ENCODE results near the gene ARID4B.
"Not testable (repeated sequence)": the region's sequence is repeated elsewhere in the genome, so short reads cannot be mapped to it uniquely, and the experiment has no call there.

ARID4B gene

DNA sequence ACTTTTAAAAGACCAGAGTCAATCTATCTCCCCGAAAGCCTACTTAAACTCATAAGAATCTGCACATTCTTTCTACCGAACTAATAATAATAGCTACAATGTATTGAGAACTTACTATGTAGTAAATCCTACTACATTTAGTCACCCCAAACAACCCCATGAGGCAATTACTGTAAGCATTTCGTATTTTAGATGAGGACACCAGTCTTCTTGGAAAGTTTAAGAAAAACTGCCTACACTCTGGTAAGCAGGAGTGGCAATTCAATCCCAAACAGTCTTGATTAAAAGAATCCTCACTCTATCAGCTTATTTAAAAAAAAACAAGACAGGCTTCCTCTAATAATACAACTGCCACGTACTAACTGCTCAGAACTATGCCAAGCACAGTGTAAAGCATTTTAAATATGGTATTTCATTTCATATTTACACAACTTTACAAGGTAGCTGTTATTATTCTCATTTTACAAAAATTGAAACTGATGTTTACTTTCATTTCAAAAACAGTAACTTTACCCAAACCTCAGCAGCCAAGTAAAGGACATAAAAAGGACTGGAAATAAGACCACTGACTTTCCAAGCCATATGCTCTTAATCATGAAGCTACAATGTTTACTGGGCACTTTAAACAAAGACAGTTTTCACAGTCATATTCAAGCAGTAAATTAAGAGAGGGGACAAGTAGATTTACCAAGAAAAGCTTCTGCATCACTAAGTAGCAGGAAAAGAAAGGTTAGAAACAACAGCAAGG, 13.9 kb downstream of the ARID4B start:
- no peak for DNase-seq (ENCODE audit: extremely low spot score)
- TF ChIP-seq, protein P1, sequence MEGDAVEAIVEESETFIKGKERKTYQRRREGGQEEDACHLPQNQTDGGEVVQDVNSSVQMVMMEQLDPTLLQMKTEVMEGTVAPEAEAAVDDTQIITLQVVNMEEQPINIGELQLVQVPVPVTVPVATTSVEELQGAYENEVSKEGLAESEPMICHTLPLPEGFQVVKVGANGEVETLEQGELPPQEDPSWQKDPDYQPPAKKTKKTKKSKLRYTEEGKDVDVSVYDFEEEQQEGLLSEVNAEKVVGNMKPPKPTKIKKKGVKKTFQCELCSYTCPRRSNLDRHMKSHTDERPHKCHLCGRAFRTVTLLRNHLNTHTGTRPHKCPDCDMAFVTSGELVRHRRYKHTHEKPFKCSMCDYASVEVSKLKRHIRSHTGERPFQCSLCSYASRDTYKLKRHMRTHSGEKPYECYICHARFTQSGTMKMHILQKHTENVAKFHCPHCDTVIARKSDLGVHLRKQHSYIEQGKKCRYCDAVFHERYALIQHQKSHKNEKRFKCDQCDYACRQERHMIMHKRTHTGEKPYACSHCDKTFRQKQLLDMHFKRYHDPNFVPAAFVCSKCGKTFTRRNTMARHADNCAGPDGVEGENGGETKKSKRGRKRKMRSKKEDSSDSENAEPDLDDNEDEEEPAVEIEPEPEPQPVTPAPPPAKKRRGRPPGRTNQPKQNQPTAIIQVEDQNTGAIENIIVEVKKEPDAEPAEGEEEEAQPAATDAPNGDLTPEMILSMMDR (IDR thresholded peaks at IDR 0.05; ENCODE audit: control extremely low read depth, extremely low read depth, low read depth, missing control alignments) = no peak
- ChIA-PET POLR2A (interaction anchor here (0.5 to 1.0 kb wide), 3 partner anchors 11 to 21 kb away, joined by 3 read pairs; no protein-coding TSS in a partner anchor), CTCF (interaction anchor here (1.8 to 2.6 kb wide), 3 partner anchors 10 to 14 kb away, joined by 5 to 8 read pairs (median 7); no protein-coding TSS in a partner anchor)

- TF ChIP-seq, protein P1 (IDR thresholded peaks at IDR 0.05; ENCODE audit: control extremely low read depth, extremely low read depth, low read depth, missing control alignments) = no peak
- POLR2A ChIA-PET = interaction anchor here (0.5 to 1.0 kb wide), 2 partner anchors 11 to 21 kb away, joined by 3 to 6 read pairs; no protein-coding TSS in a partner anchor
- DNase-seq (ENCODE audit: extremely low spot score) = no peak
- CTCF ChIA-PET = interaction anchor here (0.9 to 2.6 kb wide), 3 partner anchors 9 to 14 kb away, joined by 3 to 8 read pairs (median 7); no protein-coding TSS in a partner anchor
Observed at GRCh38 chr1:235313262-235313661, 14.7 kb downstream of the ARID4B start.

GRCh38 chr1:235309206-235309605, 18.8 kb downstream of the ARID4B start:
- DNase-seq (ENCODE audit: extremely low spot score); CTCF ChIA-PET; POLR2A ChIA-PET: not testable (repeated sequence)

DNA sequence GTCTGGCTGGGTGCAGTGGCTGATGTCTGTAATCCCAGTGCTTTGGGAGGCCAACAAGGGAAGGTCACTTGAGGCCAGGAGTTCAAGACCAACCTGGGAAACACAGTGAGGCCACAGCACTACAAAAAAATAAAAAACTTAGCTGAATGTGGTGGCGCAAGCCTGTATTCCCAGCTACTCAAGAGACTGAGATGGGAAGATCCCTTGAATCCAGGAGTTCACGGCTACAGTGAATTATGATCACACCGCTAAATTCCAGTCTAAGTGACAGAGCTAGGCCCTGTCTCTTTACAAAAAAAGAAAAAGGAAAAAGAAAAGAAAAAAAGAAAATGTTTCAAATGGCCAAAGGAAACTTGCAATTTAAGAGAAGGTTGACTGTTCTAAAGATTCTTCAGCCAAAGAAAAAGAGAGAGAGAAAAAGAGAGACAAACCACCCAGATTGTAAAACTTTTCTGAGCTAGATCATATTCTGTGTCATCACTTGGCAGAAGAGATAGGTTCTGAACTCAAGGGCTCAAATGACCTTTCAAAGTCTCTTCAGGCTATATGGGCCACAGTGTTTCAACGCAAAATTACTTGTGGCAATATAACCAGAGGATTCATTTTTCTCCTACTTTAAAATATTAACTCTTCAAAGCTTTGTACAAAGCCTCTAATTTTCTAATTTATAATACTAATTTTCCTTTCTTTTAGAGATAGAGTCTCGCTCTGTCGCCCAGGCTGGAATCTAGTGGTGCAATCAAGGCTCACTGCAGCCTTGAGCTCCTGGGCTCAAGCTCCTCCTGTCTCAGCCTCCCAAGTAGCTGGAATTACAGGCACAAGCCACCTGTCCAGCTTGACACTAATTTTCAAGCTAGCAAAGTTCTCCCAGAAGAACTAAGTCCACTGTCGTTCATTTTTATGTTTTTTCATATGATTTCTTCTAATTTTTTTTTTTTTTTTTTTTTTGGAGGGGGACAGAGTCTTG, 20.5 kb downstream of the ARID4B start:
- ChIA-PET CTCF (interaction anchor here (0.8 to 1.7 kb wide), 6 partner anchors 11 to 197 kb away, joined by 3 to 7 read pairs (median 3); partner anchors contain the start of gene B3GALNT2), POLR2A (interaction anchor here (0.6 to 1.1 kb wide), 3 partner anchors 11 to 644 kb away, joined by 3 to 6 read pairs (median 4); no protein-coding TSS in a partner anchor)
- TF ChIP-seq, protein P1 (IDR thresholded peaks at IDR 0.05; ENCODE audit: control extremely low read depth, extremely low read depth, low read depth, missing control alignments) = no peak
- DNase-seq (ENCODE audit: extremely low spot score) = no peak

- CTCF ChIA-PET = interaction anchor here (0.8 to 1.9 kb wide), 4 partner anchors 8 to 21 kb away, joined by 3 to 7 read pairs (median 3); no protein-coding TSS in a partner anchor
Observed at GRCh38 chr1:235304549-235305451, 23.2 kb downstream of the ARID4B start.

DNA sequence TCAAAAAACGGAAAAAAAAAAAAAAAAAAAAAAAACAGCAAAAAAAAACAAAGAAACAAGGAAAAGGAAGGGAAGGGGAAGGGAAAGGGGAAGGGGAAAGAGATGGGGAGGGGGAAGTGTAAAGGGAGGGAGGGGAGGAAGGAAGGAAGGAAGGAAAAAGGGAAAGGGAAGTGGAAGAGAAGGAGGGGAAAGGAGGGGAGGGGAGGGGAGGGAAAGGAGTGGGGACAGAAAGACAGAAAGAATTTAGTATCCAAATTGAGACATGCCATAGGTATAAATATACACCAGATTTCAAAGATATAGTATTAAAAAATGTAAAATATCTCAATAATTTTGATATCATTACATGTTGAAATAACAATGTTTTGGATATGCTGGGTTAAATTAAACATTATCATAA, 25.8 kb downstream of the ARID4B start:
- POLR2A ChIA-PET = interaction anchor here (0.8 kb wide), 1 partner anchor 11 kb away, joined by 6 read pairs; no protein-coding TSS in a partner anchor
- CTCF ChIA-PET = no interaction called here
- DNase-seq (ENCODE audit: extremely low spot score) = no peak
- TF ChIP-seq, protein P1 (IDR thresholded peaks at IDR 0.05; ENCODE audit: control extremely low read depth, extremely low read depth, low read depth, missing control alignments) = no peak

More at GRCh38 chr1:235304549-235305451, 23.2 kb downstream of the ARID4B start:
- TF ChIP-seq, protein P1 (IDR thresholded peaks at IDR 0.05; ENCODE audit: control extremely low read depth, extremely low read depth, low read depth, missing control alignments) = no peak
- no peak for DNase-seq (ENCODE audit: extremely low spot score)
- POLR2A ChIA-PET = interaction anchor here (0.6 kb wide), 1 partner anchor 174 kb away, joined by 4 read pairs; no protein-coding TSS in a partner anchor

Measured in GM10248 (cell line).